ENCODE measurements around the gene KDM6A. TPM values are rescaled to one million over a fixed set of nuclear protein-coding genes. Genes with fewer than 3 reads are reported as not detected.
"Not testable (repeated sequence)": the region's sequence is repeated elsewhere in the genome, so short reads cannot be mapped to it uniquely, and the experiment has no call there.

Gene KDM6A
- 10 to 100 TPM; 24.5 to 24.7 TPM for total RNA-seq

DNA sequence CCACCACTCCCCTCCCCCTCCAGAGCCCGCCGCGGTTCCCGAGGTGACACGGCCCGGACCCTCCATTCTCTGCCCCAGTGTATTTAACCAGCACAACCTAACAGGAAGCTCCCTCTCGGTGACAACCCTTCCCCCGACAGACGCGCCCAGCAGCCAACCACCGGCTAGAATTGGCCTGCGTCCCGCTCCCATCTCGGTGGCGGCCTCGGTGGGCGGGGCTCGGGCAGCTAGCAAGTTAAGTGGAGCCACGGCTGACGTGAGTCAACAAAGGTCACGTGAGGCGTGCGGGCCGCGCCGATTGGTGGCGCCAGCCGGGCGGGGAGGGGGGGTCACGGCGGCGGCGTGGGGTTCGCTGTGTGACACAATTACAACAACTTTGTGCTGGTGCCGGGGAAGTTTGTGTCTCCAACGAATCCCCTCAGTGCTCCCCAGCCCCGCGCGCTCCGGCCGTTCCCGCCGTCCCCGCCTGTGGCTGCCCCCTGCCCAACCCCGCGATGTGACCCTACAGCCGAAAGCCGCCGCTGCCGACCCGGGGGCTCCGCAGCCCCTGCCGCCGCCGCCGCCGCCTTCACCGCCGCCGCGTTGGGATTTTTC, at the start of gene KDM6A:
Gene KDM6A (plus strand): TSS at position 368 of the 594 bp plus-strand sequence. CDS start 364 bp downstream, outside the sequence.
- Mint-ChIP-seq H3K4me1 (ENCODE audit: low read depth) (peaks cover 12% of the 10 kb centered on the region), H3K27me3 (ENCODE audit: low read depth) (no peaks in the 10 kb centered on the region), H3K9me3 (ENCODE audit: insufficient read depth) (no peaks in the 10 kb centered on the region), H3K4me3 (peak within 1 kb of the TSS; percentile 96), H3K36me3 (ENCODE audit: low read depth) (peaks cover 7% of the 10 kb centered on the region), H3K27ac (peak within 1 kb of the TSS; percentile 99)
- ChIA-PET POLR2A (interaction anchor here (0.5 to 1.3 kb wide), 10 partner anchors 10 to 915 kb away, joined by 3 to 13 read pairs (median 4); partner anchors contain the start of gene FUNDC1), CTCF (no interaction called here)
- ATAC-seq (peak; percentile 88), DNase-seq (peak; percentile 96)

DNA sequence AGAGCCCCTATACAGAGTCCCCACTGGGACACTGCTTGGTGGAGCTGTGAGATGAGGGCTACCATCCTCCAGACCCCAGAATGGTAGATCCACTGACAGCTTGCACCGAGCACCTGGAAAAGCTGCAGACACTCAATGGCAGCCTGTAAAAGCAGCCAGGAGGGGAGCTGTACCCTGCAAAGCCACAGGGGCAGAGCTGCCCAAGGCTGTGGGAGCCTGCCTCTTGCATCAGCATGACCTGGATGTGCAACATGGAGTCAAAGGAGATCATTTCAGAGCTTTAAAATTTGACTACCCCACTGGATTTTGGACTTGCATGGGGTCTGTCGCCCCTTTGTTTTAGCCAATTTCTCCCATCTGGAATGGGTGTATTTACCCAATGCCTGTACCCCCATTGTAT, 49.8 kb upstream of the KDM6A start:
- H3K4me3 Mint-ChIP-seq; H3K9me3 Mint-ChIP-seq (ENCODE audit: insufficient read depth); ATAC-seq; H3K27ac Mint-ChIP-seq; POLR2A ChIA-PET; H3K27me3 Mint-ChIP-seq (ENCODE audit: low read depth); H3K4me1 Mint-ChIP-seq (ENCODE audit: low read depth); DNase-seq; H3K36me3 Mint-ChIP-seq (ENCODE audit: low read depth): not testable (repeated sequence)
- CTCF ChIA-PET, result interaction anchor here (0.6 kb wide), 1 partner anchor 240 kb away, joined by 3 read pairs; no protein-coding TSS in a partner anchor

DNA sequence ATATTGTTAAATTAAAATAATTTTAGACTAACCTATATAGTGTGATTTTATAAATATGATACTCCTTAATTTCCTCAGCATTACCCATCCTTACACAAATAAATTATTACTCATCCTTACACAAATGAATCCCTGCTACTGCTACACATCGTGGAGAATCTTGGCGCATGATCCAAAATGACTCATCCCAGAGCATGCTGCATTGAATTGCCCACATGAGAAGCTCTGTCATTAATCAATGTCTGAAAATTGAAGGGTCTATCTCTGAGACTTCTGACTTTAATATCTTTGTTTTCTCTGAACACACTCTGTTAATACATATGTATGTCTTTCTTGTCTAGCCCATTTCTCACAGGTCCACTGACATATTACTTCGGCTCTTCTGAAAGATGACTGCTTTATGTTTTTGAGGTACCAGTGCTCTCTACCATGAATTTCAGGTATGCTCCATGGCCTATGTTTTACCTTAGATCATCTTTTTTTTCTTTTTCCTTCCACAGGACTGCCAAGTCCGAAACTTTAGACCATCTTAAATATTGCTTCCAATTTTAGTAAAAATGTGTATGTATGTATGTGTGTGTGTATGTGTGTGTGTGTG, 44.9 kb upstream of the KDM6A start:
- Mint-ChIP-seq H3K4me1 (ENCODE audit: low read depth) (no peaks in the 10 kb centered on the region), H3K36me3 (ENCODE audit: low read depth) (no peaks in the 10 kb centered on the region), H3K9me3 (ENCODE audit: insufficient read depth) (peaks cover 1% of the 10 kb centered on the region), H3K27me3 (ENCODE audit: low read depth) (no peaks in the 10 kb centered on the region), H3K27ac (no peak overlapping the region), H3K4me3 (no peak overlapping the region)
- ATAC-seq (no peak), DNase-seq (no peak)
- POLR2A ChIA-PET, result no interaction called here
- CTCF ChIA-PET, result no interaction called here

DNA sequence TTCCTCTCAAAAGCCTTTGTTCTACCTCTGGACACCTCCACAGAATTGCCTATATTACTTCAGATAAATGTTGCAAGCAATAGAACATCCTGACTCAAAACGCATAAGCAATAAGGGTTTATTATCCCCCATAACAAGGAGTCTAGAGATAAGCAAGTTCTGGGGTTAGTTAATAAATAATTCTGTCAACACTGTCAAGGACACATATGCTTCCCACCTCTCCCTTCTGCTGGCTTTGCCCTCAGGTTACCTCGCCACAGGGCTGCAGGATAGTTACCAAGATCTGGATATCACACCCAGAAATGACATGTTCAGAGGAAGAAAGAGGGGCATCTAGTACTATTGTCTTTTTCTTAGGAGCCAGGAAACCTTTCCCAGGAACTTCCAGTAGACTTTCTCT, 43.2 kb upstream of the KDM6A start:
- CTCF ChIA-PET, result no interaction called here
- ATAC-seq, result no peak
- Mint-ChIP-seq H3K9me3 (ENCODE audit: insufficient read depth) (no peaks in the 10 kb centered on the region), H3K27ac (no peak overlapping the region), H3K27me3 (ENCODE audit: low read depth) (no peaks in the 10 kb centered on the region), H3K4me1 (ENCODE audit: low read depth) (no peaks in the 10 kb centered on the region), H3K4me3 (no peak overlapping the region), H3K36me3 (ENCODE audit: low read depth) (no peaks in the 10 kb centered on the region)
- no peak for DNase-seq
- POLR2A ChIA-PET, result no interaction called here

DNA sequence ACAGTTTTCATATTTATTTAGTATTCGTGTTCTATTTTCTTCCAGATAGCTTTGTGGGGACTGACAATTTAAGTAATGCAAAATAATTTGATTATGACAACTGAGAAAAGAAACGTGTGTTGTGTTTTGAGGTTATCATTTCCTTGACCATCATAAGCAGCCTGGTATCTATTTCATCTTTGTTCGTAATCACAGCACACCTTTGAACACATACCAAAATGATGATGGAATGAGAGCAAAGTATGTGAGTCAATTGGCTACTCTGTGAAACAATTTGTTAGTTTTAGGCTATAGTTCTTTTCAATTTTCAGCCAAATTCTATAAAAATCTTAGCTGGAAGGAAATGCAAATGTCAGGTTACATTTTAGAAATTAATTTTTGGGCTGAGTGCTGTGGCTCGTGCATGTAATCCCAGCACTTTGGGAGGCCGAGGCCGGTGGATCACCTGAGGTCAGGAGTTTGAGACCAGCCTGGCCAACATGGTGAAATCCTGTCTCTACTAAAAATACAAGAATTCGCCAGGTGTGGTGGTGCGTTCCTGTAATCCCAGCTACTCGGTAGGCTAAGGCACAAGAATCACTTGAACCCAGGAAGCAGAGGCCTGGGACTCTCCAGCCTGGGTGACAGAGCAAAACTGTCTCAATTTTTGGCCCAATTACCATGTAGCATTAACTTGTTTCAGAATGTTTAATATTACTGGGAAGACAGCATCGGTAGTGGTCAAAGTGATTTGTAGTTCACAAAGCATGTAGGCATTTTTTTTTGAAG, 30.3 kb upstream of the KDM6A start:
- H3K4me1 Mint-ChIP-seq (ENCODE audit: low read depth), result no peaks in the 10 kb centered on the region
- no peaks in the 10 kb centered on the region for H3K9me3 Mint-ChIP-seq (ENCODE audit: insufficient read depth)
- DNase-seq (no peak), ATAC-seq (no peak)
- POLR2A ChIA-PET, result no interaction called here
- H3K4me3 Mint-ChIP-seq, result no peak overlapping the region
- no peaks in the 10 kb centered on the region for H3K27me3 Mint-ChIP-seq (ENCODE audit: low read depth)
- no peak overlapping the region for H3K27ac Mint-ChIP-seq
- CTCF ChIA-PET, result no interaction called here
- H3K36me3 Mint-ChIP-seq (ENCODE audit: low read depth), result no peaks in the 10 kb centered on the region

DNA sequence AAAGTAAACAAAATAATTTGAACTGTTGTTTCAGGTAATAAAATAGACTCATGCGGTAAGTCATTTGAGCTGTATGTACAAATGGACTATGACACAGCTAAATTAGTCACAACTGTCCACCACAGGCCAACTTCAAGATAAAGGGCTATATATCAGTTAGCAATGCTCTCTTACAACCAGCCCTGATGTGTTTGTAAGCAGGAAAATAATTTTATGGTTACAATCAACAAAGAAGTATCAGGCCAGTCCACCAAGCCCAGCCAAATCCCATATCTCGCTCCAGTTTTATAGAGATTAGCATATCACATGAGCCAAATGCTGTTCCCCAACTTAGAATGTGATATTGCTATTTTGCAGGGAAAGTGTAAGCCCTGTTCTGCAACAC, 29.7 kb upstream of the KDM6A start:
- ChIA-PET CTCF (no interaction called here), POLR2A (no interaction called here)
- no peaks in the 10 kb centered on the region for H3K4me1 Mint-ChIP-seq (ENCODE audit: low read depth)
- H3K27me3 Mint-ChIP-seq (ENCODE audit: low read depth), result no peaks in the 10 kb centered on the region
- no peaks in the 10 kb centered on the region for H3K9me3 Mint-ChIP-seq (ENCODE audit: insufficient read depth)
- no peak overlapping the region for H3K4me3 Mint-ChIP-seq
- DNase-seq (no peak), ATAC-seq (no peak)
- no peaks in the 10 kb centered on the region for H3K36me3 Mint-ChIP-seq (ENCODE audit: low read depth)
- no peak overlapping the region for H3K27ac Mint-ChIP-seq

DNA sequence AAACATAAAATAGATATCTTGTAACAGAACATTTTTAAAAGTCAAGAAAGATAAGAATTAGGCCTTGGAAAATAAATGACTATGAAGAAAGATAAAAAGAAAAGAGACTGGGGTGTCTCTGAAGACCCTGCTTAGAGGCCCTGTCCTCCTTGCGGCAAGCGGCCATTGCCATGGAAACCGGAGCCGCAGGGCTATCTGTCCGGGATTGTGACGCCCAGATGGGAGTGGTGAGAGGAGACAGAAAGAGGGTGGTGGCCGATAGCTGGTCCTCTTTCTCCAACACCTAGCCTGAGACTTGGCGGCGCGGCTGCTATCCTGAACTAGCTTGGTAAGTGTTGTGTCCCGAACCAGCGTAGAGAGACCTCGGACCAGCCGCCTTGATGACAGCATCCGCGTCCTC, 29.2 kb upstream of the KDM6A start, which contains the start of gene DUSP21:
Gene DUSP21 (plus strand): TSS at position 269 of the 400 bp plus-strand sequence. CDS start 112 bp downstream, at position 381.
- Mint-ChIP-seq H3K27me3 (ENCODE audit: low read depth) (no peaks in the 10 kb centered on the region), H3K4me1 (ENCODE audit: low read depth) (no peaks in the 10 kb centered on the region), H3K4me3 (no peak within 1 kb of the TSS), H3K27ac (no peak within 1 kb of the TSS), H3K36me3 (ENCODE audit: low read depth) (no peaks in the 10 kb centered on the region), H3K9me3 (ENCODE audit: insufficient read depth) (no peaks in the 10 kb centered on the region)
- ATAC-seq (no peak), DNase-seq (no peak)
- ChIA-PET CTCF (no interaction called here), POLR2A (no interaction called here)

DNA sequence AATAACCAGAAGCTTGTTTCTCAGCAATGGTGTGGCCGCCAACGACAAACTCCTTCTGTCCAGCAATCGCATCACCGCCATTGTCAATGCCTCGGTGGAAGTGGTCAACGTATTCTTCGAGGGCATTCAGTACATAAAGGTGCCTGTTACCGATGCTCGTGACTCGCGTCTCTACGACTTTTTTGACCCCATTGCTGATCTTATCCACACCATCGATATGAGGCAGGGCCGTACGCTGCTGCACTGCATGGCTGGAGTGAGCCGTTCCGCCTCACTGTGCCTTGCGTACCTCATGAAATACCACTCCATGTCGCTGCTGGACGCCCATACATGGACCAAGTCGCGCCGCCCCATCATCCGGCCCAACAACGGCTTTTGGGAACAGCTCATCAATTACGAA, 28.8 kb upstream of the KDM6A start:
- Mint-ChIP-seq H3K4me1 (ENCODE audit: low read depth) (no peaks in the 10 kb centered on the region), H3K36me3 (ENCODE audit: low read depth) (no peaks in the 10 kb centered on the region), H3K27me3 (ENCODE audit: low read depth) (no peaks in the 10 kb centered on the region), H3K4me3 (no peak overlapping the region), H3K9me3 (ENCODE audit: insufficient read depth) (no peaks in the 10 kb centered on the region), H3K27ac (no peak overlapping the region)
- DNase-seq (no peak), ATAC-seq (no peak)
- POLR2A ChIA-PET, result no interaction called here
- CTCF ChIA-PET, result no interaction called here

DNA sequence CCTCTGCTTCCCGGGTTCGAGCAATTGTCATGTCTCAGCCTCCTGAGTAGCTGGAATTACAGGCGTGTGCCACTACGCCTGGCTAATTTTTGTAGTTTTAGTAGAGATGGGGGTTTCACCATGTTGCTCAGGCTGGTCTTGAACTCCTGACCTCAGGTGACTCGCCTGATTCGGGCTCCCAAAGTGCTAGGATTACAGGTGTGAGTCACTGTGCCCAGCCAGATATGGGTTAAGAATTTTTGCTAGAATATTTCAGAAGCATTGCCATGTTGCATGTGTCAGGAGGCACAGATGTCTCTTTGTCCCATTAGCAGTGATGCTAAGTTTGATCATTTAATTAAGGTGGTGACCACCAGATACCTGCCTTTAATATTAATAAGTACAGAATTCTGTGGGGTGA, 22.1 kb upstream of the KDM6A start:
- H3K4me1 Mint-ChIP-seq (ENCODE audit: low read depth); POLR2A ChIA-PET; H3K27ac Mint-ChIP-seq; ATAC-seq; H3K36me3 Mint-ChIP-seq (ENCODE audit: low read depth); H3K4me3 Mint-ChIP-seq; H3K27me3 Mint-ChIP-seq (ENCODE audit: low read depth); H3K9me3 Mint-ChIP-seq (ENCODE audit: insufficient read depth); CTCF ChIA-PET; DNase-seq: not testable (repeated sequence)

DNA sequence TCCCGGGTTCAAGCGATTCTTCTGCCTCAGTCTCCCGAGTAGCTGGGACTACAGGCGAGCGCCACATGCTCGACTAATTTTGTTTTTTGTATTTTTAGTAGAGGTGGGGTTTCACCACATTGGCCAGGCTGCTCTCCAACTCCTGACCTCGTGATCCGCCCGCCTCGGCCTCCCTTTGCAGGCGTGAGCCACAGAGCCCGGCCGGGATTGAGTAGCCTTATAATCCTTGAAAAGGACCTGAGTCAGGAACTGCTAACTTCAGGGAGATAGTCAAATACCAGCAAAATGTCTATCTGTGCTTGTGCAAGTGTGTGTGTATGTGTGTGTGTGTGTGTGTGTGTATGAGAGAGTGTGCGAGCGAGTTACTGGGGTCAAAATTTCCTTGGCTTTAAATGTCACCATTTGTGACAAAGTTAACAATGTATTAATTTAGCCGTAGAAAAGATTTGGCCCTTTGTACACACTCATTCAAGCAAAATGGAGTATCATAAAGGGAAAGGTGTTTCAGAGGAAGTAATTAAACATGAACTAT, 1.8 kb upstream of the KDM6A start:
- Mint-ChIP-seq H3K27ac (peak overlapping the region; percentile 43), H3K36me3 (ENCODE audit: low read depth) (peaks cover 7% of the 10 kb centered on the region), H3K4me1 (ENCODE audit: low read depth) (peaks cover 7% of the 10 kb centered on the region), H3K27me3 (ENCODE audit: low read depth) (no peaks in the 10 kb centered on the region), H3K4me3 (peak overlapping the region; percentile 86), H3K9me3 (ENCODE audit: insufficient read depth) (no peaks in the 10 kb centered on the region)
- DNase-seq (no peak), ATAC-seq (no peak)
- CTCF ChIA-PET, result no interaction called here
- POLR2A ChIA-PET, result interaction anchor here (0.5 to 0.6 kb wide), 2 partner anchors 17 to 26 kb away, joined by 3 read pairs; no protein-coding TSS in a partner anchor

DNA sequence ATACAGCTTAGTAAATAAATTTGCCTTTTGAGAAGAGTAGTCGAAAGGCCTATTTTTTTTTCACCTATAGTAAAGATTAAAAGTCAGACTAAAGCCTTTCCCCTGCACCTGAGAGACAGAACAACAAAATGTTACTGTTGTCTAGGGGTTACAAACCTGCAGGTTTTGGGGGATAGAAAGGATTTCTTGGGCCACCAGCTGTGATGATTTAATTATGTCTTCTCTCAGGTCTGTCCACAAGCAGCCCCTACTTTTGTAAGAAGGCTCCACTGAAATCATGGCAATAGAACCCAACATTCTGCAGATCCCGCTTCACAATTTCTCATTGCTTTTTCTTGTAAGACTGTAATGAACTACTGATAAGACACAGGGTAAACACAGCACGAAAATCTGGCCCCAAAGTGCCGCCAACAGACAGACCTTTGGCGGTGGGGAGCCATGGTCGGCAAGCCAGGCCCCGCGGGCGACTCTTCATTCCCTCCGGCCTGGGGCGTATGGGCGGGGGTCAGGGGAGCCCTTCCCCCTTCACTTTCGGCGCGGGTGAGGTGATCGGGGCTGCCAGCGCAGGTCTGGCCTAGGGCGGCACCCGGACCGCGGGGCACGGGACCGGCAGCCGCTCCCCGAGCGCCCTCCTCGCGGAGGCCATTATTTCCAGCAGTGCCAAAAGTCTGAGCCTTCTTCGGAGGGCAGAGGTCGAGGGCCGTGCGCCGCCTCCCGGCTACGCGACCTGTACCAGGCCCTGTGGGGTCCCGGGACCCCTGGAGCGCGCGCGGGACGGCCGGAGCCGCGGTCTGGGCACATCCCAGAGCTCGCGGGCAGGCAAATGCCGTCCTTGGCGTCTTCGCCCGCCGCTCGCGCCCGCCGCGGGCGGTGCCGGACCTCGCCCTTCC, 812 bp upstream of the KDM6A start:
- POLR2A ChIA-PET, result interaction anchor here (0.5 to 1.3 kb wide), 10 partner anchors 9 to 914 kb away, joined by 3 to 13 read pairs (median 4); partner anchors contain the start of gene FUNDC1
- Mint-ChIP-seq H3K27ac (peak overlapping the region; percentile 93), H3K9me3 (ENCODE audit: insufficient read depth) (no peaks in the 10 kb centered on the region), H3K4me1 (ENCODE audit: low read depth) (peaks cover 10% of the 10 kb centered on the region), H3K36me3 (ENCODE audit: low read depth) (peaks cover 7% of the 10 kb centered on the region), H3K4me3 (peak overlapping the region; percentile 96), H3K27me3 (ENCODE audit: low read depth) (no peaks in the 10 kb centered on the region)
- CTCF ChIA-PET, result no interaction called here
- ATAC-seq (peak; percentile 30), DNase-seq (peak; percentile 41)

Measured in activated CD8-positive, alpha-beta T cell treated with anti-CD3 and anti-CD28 coated beads, Interleukin-2, amount 10 ng/mL, durations not matched to agents 7 days and 5 days (primary cell).